ENCODE measurements around the gene TTC23L. TPM values are rescaled to one million over a fixed set of nuclear protein-coding genes. Genes with fewer than 3 reads are reported as not detected.
A peak's percentile ranks its signal among the peaks of the same experiment; 100 is the strongest.
"Not testable (repeated sequence)": the region's sequence is repeated elsewhere in the genome, so short reads cannot be mapped to it uniquely, and the experiment has no call there.

Gene TTC23L
- total RNA-seq, 1 donor from 2014 or later = 1.8 TPM

DNA sequence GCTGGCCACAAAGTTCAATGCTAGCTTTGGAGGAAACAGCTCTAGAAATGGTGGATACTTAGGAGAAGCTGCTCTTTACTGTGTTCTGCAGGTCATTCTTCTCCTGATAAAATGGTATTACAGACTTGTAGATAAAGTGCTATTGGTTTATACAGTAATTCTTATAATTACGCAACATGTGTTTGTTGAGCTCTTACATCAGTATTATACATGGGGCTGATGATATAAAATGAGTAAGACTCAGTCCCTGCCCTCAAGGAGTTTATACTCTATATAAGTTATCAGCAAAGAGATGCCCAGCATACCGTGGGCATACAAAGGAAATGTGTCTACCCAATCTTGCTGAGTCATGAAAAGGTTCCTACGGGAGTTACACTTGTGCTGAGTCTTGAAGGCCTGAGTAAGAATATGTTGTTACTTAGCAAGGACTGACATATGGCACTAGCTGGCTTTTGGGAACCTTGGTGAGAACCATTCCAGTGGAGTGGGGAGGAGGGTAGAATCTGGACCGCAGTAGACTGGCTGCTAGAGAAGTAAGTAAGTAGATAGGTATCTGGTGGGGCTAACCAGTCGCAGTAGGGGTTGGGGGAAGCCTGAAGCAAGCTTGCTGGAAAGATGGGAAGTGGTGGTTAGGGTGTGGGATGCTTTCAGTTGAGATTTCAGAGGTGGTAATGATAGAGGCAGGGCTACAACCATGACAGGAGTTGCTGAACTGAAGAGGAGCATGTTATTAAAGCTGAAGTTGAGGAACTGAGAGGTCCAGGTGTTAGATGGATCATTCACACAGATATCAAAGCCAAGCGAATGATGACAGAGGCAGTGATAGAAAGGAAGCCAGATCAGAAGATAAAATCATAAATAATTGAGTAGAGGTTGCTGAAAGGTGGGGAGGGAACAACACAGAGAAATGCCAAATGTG, 11.1 kb upstream of the TTC23L start:
- TF ChIP-seq, protein P1, sequence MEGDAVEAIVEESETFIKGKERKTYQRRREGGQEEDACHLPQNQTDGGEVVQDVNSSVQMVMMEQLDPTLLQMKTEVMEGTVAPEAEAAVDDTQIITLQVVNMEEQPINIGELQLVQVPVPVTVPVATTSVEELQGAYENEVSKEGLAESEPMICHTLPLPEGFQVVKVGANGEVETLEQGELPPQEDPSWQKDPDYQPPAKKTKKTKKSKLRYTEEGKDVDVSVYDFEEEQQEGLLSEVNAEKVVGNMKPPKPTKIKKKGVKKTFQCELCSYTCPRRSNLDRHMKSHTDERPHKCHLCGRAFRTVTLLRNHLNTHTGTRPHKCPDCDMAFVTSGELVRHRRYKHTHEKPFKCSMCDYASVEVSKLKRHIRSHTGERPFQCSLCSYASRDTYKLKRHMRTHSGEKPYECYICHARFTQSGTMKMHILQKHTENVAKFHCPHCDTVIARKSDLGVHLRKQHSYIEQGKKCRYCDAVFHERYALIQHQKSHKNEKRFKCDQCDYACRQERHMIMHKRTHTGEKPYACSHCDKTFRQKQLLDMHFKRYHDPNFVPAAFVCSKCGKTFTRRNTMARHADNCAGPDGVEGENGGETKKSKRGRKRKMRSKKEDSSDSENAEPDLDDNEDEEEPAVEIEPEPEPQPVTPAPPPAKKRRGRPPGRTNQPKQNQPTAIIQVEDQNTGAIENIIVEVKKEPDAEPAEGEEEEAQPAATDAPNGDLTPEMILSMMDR (conservative IDR thresholded peaks at IDR 0.05) = no peak
- H3K27ac Mint-ChIP-seq = no peak overlapping the region
- peaks cover 48% of the 10 kb centered on the region for H3K36me3 Mint-ChIP-seq
- H3K4me3 Mint-ChIP-seq = no peak overlapping the region
- no peaks in the 10 kb centered on the region for H3K4me1 Mint-ChIP-seq (ENCODE audit: unreplicated experiment)
- no peaks in the 10 kb centered on the region for H3K9me3 Mint-ChIP-seq
- no peaks in the 10 kb centered on the region for H3K27me3 Mint-ChIP-seq
- DNase-seq (ENCODE audit: extremely low spot score, unreplicated experiment) = no peak

DNA sequence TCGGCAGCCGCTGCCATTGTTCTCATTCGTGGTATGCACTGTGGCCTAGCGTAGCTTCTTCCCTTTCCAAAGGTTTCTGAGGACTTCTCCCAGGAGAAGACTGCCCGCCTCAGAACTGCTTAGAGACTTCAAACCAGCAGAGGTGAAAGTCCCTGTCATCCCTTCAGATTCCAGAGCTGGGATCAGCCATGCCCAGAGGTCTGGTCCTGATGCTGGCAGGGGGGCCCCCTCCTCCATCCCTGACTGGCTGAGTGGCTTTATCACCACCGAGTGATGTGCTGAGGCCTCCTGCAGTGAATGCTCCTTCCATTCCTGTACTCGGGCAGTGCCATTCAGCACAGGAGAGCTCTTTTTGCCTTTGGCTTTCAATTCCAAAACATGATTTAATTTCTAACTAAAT, 8.1 kb upstream of the TTC23L start:
- not testable (repeated sequence) for H3K27ac Mint-ChIP-seq; H3K4me1 Mint-ChIP-seq (ENCODE audit: unreplicated experiment); H3K9me3 Mint-ChIP-seq; H3K4me3 Mint-ChIP-seq; H3K27me3 Mint-ChIP-seq; DNase-seq (ENCODE audit: extremely low spot score, unreplicated experiment)
- H3K36me3 Mint-ChIP-seq = peaks cover 32% of the 10 kb centered on the region

DNA sequence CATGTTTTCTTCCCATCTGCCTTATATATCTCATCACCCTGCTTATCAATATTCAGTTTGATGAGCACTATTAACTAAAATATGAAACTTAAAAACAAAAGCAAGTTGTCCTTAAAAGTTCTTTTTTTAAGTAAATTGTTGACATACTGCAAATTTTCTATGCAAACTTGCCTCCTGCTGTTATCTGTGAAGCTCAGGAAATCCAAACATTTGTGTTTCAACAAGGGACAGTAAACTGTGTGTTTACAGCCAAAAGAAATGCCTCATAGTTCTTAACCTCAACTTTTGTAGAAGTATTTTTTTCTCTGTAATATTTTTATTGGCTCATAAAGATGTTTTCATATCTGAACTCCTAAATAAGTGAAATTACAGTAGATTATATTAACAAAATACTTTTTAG, 7.7 kb upstream of the TTC23L start:
- H3K4me3 Mint-ChIP-seq = no peak overlapping the region
- TF ChIP-seq, protein P1 (conservative IDR thresholded peaks at IDR 0.05) = no peak
- no peak for DNase-seq (ENCODE audit: extremely low spot score, unreplicated experiment)
- H3K27me3 Mint-ChIP-seq = no peaks in the 10 kb centered on the region
- H3K4me1 Mint-ChIP-seq (ENCODE audit: unreplicated experiment) = no peaks in the 10 kb centered on the region
- H3K36me3 Mint-ChIP-seq = peaks cover 30% of the 10 kb centered on the region
- H3K27ac Mint-ChIP-seq = no peak overlapping the region
- H3K9me3 Mint-ChIP-seq = peaks cover 7% of the 10 kb centered on the region

DNA sequence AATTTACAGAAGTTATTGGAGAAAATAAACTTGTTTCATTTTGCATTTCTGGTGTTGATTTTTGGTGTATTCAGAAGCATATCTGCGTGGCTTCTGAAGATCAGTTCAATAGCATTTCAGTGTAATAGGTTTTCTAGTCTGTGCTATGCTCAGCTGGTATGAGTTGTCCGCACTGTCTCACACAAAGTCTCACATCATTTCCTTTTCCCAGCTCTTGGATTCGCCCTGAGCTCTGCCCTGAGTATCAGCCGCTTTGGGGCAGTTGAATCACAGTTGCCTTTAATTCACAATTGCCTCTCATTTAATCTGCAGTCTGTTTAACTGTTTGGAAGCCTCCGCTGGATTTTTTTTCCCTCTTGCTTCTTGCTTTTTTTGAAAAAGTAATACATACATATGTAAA, 6.4 kb upstream of the TTC23L start:
- peaks cover 7% of the 10 kb centered on the region for H3K4me1 Mint-ChIP-seq (ENCODE audit: unreplicated experiment)
- no peak overlapping the region for H3K27ac Mint-ChIP-seq
- no peaks in the 10 kb centered on the region for H3K27me3 Mint-ChIP-seq
- no peak for DNase-seq (ENCODE audit: extremely low spot score, unreplicated experiment)
- no peak overlapping the region for H3K4me3 Mint-ChIP-seq
- H3K36me3 Mint-ChIP-seq = peaks cover 18% of the 10 kb centered on the region
- TF ChIP-seq, protein P1 (conservative IDR thresholded peaks at IDR 0.05) = no peak
- H3K9me3 Mint-ChIP-seq = peaks cover 7% of the 10 kb centered on the region

DNA sequence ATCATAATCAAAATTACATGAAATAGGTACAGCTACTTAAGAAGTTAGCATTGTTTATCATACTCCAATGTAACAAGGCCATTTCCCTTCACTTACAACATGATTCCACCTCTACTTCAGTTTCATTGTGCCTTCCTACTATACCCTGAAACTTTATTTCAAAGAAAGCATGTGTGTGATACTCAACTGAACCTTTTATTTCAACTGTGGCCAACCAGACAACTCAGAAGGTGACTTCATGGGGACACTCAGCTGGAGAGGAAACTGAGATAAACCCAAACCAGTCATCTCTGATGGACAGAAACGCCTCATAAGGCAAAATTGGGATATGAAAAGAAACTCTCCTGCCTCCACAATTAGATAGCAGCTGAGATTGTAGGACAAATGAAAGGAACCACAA, 5.9 kb upstream of the TTC23L start:
- H3K4me3 Mint-ChIP-seq = no peak overlapping the region
- peaks cover 12% of the 10 kb centered on the region for H3K36me3 Mint-ChIP-seq

More for the DNA sequence above, 5.9 kb upstream of the TTC23L start:
- Mint-ChIP-seq H3K9me3 (peaks cover 7% of the 10 kb centered on the region), H3K4me1 (ENCODE audit: unreplicated experiment) (peaks cover 7% of the 10 kb centered on the region), H3K27me3 (no peaks in the 10 kb centered on the region), H3K27ac (peak overlapping the region; percentile 18)
- TF ChIP-seq, protein P1 (conservative IDR thresholded peaks at IDR 0.05) = no peak
- DNase-seq (ENCODE audit: extremely low spot score, unreplicated experiment) = no peak

Measured in type B pancreatic cell (in vitro differentiated cells).